Subcutaneous preadipocyte (primary cell): ENCODE data around the gene ZNF454. TPM values are rescaled to one million over a fixed set of nuclear protein-coding genes. Genes with fewer than 3 reads are reported as not detected.

Experiments
- total RNA-seq: library from RNA; depleted of rRNA; stranded (reverse); fragments of >200 nt; gene quantifications from 2 replicates; pipeline ENCODE4 v1.2.3, GENCODE V29; 2012

The ZNF454 gene
- 0.78 and 1.8 TPM in 2 replicates for total RNA-seq

GRCh38 chr5:178940569-178941360 is at the start of gene ZNF454:
Gene ZNF454 (plus strand): TSS chr5:178941198. CDS start chr5:178942792, 1,594 bp downstream.

GRCh38 chr5:178895615-178896571 is 45.1 kb upstream of the ZNF454 start, which contains the start of gene ZFP2:
Gene ZFP2 (plus strand): TSS chr5:178895913. CDS start chr5:178931314, 35,401 bp downstream.

DNA sequence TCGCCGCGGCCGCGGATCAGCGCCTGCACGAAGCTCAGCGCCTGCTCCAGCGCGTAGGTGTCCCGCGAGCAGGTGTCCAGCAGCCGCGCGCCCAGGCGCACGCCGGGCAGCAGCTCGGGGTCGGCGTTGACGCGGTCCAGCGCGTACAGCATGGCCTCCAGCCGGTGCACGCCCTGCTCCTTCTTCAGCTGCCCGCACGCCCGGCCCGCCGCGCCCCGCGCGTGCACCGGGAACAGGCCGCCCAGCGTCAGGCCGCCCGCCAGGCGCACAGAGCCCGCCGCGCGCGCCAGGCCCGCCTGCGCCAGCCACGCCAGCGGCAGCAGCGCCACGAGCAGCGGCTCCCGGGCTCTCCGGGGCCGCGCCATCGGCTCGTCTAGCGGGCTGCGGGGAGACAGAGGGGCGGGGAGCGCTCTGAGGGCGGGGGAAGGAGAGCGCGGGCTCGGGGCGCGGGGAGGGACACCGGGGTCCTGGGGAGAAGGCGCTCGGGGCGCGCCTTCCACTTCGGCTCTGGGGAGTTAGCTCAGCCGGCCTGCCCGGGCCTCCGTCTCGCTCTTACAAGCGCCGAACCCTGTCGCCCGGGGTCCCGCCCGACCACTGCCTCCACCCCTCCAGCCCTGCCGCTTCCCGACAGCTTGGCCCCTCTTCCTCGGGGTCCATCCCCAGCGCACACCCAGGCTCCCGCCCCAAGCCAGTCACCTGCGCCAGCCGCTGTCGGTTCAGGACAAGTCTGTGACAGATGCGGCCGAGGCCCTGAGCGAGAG is 53.8 kb downstream of the ZNF454 start, which contains the start of gene GRM6:
Gene GRM6, minus strand, starts transcription at position 741 of the 761 bp plus-strand sequence. Its CDS starts 376 bp downstream, at position 365.

Other genes starting within 250 kb of the ZNF454 start
- 7.3 and 12.7 TPM in 2 replicates for gene ZNF354A, start 210.5 kb upstream of the ZNF454 start, total RNA-seq
- 9.6 and 11.1 TPM in 2 replicates for gene ZNF354B, start 81.2 kb upstream of the ZNF454 start, total RNA-seq
- 0.20 and 0.37 TPM in 2 replicates for gene ZFP2, start 45.3 kb upstream of the ZNF454 start, total RNA-seq
- gene GRM6, start 54.1 kb downstream of the ZNF454 start, total RNA-seq, result not detected in 2 replicates
- gene ZNF879, start 82.6 kb downstream of the ZNF454 start, total RNA-seq, result 2.9 and 3.9 TPM in 2 replicates
- 6.2 and 6.6 TPM in 2 replicates for gene ZNF354C, start 119.2 kb downstream of the ZNF454 start, total RNA-seq